IPS-NIHi7 (cell line): ENCODE results near the gene EDA.
"Not testable (repeated sequence)": the region's sequence is repeated elsewhere in the genome, so short reads cannot be mapped to it uniquely, and the experiment has no call there.

ENCODE experiments used
- DNase-seq: peaks from one replicate; pipeline ENCODE4 v3.0.0; 2012; ENCODE audit warnings: mixed read lengths; ENCODE audit errors: extremely low spot score

EDA gene

DNA sequence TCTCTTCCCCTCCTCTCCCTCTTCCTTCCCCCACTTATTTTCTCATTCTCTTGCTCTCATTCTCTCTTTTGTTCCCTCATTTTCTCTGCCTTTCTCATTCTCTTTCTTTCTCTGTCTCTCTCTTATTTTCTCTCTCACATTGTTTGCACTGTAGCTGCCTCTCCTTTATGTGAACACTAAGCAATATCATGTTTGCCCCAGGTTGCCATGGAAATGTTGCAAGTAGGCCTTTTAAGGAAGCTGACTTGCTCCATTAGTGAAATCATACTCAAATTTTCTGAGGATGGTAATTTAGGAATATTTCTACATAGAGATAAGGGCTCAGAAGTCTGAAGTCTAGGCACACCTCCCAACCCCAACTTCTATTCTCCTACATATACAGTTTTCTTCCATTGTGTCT lies 130.1 kb downstream of the EDA start:
- no peak for DNase-seq

DNA sequence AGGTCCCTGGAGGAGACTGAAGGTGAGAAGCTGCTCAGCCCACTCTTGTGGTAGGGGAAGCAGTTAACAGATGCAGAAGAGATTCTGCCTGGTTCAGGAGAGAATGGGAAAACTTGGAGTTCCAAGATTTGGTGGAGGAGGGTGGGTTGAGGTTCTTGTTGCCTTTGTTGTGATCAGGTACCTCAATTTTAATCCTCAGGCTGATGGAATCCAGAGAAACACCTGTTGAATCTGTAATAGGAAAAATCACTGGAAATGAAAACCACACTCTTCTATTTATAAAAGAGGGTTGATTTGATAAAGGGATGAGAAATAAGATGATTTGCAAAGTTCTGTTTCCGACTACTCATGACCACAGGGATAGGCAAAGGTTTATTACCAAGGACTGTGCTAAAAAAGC lies 132.1 kb downstream of the EDA start:
- no peak for DNase-seq

DNA sequence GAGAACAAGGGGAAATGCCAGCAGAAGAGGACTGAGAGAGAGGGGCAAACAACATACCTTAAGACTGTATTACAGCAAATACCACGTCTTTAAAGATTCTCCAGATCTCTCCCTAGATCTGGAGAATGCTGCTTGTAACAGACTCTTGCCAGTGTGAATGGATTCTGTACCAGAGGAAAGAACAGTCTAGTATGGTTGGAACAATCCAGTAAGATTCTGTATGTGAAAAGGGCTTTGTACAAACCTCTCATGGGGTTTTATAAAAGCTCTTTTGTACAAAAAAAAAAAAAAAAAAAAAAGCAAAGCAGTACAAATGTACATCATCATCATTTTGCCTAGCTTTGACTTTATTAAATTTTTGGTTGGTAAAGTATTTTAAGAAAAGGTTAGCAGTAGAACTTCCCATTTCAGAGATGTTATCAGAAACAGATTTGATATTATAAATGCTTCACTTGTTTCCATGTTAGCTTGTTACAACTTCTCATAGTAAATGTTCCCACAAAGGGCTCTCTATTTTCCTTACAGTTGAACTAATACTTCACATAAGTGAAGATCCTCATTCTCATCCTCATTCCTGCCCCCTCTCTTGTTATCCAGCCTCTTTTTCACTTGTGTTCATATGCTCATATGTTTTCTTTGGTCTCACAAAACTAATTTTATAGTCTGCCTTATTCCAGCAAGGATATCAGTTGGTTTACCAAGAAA lies 144.2 kb downstream of the EDA start:
- DNase-seq, result no peak

DNA sequence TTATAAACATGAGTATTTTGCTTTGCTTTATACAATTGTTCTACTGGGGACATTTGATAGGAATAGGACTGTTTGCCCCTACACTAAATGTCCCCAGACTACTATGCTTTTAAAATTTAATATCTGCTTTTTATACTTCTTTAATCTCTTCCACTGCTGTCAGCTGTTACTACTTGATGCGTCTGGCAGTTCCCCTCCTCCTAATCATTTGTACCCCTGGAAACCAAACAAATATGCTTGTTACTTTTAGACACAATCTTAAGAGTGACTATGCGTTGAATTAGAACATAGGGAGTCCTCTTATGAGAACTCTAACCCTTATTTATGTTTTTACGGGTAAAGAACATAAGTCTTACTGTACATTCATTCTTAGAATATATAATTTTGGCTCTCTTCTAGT lies 145.7 kb downstream of the EDA start:
- DNase-seq, result no peak

DNA sequence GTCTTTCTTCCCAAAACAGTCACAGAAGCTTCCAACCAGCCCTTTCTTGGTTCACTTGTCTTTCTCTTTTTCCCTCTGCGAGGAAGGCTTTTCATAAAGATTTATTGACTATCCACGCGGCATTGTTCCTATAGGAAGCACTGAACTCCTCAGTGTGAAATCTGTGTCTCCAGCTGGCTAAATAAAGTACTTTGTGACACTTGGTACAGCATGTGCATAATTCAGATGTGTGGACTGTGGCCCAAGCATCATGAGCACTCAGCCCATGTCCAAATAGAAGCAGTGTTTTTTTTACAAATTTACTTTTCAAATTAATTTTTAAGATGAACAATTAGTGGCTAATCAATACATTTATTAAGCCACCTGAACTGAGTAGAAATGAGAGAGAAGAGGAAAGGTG lies 146.4 kb downstream of the EDA start:
- DNase-seq, result no peak

DNA sequence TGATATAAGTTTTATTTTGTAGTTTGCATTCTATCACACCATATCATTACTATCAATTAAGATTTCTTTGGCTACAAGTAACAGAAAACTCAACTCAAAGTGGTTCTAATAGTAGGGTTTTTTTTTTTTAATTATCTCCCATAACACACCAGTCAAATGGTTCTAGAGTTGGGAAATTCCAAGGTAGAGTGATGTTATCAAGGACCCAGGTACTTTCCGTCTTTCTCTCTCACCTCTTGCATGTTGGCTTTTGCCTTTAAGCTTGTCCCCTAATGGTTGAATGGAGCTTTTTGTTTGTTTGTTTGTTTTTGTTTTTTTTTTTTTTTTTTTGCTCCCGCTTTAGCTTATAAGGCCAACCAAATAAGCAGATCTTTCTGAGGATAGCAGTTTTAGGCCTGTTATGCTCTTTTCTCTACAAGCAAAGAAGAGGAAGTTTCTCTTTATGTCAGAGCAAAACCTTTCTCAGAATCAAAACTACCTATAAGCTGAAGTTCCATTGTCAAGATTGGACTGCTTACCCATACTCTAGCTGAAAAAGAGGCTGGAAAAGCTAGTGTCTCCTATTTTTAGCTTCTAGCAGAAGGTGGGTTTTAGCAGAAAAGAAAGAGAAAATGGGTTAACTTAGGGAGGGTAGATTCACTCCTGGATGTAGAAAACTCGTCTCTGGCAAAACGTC lies 177.5 kb downstream of the EDA start:
- DNase-seq, result no peak

DNA sequence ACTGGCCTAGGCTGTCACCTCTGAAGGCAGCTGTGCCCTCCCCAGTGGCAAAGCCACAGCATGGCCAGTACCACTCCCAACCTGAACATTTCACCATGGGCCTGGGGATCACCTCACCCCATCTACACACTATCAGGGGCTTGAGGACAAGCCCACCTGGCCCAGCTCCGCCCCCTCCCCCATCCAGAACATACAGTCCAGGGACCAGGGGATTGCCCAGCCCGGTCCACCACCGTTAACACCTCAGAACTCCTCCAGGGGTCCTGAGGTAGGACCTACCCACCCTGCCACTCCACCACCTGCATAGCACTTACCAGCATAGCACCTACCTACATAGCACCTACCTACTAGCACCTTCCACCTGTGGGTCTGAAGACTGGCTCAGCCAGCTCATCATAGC lies 179.8 kb downstream of the EDA start:
- no peak for DNase-seq

DNA sequence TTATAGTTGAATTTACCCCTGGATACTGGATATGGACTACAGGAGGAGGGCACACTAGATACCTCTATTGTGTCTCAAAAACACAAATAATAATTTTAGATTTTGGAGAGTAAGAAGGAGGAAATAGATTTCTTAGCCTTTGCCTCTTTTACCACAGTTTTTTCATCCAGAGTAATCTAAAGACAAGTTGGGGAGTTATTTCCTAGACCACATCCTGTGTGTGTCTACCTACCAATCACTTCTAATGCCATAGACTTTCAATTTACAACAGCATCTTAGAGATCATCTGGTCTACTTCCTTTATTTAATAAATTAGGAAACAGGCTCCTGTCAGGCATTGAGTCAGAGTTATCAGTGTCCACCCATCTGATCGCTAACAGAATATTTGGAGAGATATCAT lies 191.5 kb downstream of the EDA start:
- no peak for DNase-seq

DNA sequence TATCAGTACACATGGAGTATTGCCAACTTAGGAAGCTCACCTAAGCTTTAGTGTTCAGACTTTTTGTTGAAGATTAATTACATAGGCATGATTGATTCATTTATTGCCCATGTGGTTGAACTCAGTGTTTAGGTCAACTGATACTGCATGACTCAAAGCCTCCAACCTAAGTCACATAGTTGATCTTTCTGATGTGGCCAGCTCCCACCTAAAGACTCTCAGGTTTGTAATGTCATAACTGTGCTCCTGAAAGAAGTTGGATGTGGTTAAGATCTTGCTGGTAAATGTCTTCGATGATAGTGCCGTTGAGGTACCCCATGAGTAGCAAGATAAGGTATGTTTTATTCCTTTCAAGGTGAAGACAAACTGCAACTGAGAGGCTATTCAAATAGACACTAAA lies 192.5 kb downstream of the EDA start:
- DNase-seq, result no peak

DNA sequence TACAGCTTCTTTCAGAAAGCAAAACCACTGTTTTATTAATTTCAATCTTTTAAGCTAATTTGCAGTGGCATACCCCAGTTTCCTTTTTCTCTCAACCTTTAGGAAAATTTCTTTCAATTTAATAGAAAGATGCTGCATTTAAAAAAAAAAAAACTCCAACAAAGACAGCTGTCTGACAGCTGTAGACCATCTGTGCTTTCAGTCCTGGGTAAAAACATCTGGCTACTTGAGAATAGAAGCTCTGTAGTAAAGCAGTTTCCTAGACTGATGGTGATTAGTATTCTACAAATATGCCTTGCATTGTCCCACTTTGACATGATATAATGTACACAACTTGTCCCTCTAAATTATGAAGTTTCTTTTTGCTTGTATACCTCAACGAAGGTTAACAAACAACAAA lies 197.8 kb downstream of the EDA start:
- no peak for DNase-seq

DNA sequence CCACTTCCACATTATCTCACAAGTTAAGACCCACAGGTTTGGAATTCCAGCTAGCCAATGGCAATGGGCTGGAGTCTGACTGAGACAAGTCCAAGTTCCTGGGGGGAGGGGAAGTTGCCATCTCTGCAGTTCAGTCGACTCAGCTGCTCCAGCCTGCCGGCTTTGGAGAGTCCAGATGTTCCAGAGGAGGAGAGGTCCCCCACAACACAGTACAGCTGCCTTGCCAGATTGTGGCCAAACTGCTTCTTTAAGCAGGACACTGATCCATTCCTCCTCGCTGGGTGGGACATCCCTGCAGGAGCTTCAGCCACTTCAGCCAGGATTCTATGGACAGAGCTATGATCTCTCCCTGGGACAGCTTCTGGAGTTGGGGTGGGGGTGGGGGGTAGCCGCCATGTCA lies 199.2 kb downstream of the EDA start:
- no peak for DNase-seq

DNA sequence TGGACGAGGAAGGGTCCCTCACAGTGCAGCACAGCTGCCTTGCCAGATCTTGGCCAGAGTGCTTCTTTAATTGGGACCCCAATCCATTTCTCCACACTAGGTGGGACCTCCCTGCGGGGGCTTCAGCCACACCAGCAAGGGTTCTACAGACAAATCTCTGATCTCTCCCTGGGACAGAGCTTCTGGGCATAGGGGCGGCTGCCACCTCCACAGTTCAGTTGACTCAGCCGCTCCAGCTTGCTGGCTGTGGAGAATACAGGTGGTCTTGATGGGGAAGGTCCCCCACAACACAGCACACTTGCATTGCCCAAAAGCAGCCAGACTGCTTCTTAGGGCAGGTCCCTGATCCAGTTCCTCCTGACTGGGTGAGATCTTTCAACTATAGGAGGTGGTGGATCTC lies 199.6 kb downstream of the EDA start:
- no peak for DNase-seq

DNA sequence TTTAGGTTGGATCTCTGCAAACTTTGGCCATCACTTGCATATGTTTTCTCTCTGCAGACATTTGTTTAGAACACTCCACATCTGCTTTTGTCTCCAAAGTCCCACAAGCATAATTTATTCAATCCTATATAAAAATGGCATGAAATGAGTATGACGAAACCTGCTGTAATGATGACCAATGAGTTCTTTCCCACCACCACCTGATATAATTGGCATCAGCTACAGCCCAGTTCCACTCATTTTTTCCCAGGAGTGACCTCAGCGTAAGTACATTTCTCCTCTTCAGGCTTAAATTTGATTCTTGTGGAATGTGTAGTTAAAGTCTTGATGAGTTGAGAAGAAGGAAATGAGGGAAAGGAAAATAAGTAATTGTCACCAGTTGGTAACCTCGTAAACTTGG lies 228.7 kb downstream of the EDA start:
- no peak for DNase-seq

DNA sequence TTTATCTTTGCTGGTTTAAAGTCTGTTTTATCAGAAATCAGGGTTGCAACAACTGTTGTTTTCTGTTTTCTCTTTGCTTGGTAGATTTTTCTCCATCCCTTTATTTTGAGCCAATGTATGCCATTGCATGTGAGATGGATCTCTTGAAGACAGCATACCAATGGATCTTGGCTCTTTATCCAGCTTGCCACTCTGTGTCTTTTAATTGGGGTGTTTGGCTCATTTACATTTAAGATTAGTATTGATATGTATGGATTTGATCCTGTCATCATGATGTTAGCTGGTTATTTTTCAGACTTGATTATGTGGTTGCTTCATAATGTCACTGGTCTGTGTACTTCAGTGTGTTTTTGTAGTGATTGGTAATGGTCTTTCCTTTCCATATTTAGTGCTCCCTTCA lies 244.1 kb downstream of the EDA start:
- not testable (repeated sequence) for DNase-seq

DNA sequence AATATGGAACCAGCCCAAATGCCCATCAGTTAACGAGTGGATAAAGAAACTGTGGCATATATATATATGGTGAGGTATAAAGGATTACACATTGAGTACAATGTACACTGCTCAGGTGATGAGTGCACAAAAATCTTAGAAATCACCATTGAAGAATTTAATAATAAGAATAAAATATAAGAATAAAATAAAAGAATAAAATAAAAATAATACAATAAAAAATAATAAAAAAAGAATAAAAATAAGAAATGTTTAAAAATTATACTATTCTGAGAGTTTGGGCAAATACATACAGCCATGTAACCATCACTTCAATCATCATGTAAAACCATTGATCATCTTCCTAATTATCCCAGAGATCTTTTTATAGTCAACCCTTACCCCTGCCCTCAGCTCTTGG lies 260.3 kb downstream of the EDA start:
- no peak for DNase-seq

DNA sequence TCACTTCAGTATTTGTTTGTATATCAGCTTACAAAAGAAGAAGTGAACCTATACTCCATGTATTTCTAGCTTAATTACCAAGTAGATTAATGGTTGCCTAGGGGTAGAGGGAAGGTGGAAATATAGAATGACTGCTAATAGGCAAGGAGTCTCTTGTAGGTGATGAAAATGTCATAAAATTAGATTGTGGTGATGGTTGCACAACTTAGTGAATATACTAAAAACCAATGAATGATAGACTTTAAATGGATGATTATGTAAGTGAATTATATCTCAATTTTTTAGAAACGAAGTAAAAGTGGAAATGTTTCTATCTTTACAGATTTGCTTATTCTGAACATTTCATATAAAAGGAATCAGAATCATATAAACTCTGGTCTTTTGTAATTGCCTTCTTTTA lies 268.3 kb downstream of the EDA start:
- no peak for DNase-seq

DNA sequence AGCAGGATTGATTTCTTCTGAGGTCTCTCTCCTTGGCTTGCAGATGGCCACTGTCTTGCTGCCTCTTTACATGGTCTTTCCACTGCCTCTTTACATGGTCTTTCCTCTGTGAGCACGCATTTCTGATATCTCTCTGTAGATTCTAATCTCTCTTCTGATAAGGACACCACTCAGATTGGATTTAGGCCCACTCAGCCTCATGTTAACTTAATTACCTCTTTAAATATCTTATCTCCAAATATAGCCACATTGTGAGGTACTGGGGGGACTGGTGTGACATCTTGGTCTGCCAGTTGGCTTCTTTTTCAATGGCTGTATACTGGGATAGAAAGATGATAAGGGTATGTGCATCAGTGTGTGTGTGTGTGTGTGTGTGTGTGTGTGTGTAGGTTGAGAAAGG lies 280.1 kb downstream of the EDA start:
- DNase-seq, result no peak

DNA sequence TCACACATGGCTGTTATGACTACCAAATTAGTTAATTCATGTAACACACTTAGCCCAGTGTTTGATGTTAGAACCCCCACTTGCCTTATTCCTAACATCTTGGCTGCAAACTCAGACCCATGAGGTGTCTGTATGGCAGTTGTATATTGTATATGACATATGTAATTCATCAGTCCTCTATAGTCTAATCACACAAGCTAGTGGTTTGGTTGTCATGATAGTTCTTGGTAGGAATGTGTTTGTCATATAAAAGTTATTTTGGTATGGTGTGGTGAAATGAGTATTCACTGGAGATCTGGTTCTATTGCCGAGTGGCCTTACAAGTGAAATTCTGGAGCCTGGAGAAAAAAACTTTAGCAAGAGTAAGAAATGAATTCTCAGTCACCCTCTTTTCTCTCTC lies 284.6 kb downstream of the EDA start:
- no peak for DNase-seq

DNA sequence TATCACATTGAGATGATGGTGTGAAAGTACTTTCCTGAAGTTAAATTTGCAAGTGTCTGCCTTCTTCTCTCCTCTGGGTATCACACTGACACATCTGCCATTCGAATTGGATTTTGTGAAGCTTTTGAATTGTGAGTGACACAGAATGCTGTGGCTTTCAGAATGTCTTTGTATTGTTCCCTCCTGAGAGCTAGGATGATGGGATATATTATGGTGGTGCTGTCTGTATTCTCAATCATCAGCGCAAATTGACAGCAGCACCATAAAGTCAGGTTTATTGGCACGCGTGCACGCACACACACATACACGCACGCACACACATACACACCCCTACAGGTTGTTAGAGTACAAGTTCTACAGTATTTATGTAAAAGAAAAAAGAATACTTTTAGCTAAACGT lies 290.5 kb downstream of the EDA start:
- DNase-seq, result no peak

DNA sequence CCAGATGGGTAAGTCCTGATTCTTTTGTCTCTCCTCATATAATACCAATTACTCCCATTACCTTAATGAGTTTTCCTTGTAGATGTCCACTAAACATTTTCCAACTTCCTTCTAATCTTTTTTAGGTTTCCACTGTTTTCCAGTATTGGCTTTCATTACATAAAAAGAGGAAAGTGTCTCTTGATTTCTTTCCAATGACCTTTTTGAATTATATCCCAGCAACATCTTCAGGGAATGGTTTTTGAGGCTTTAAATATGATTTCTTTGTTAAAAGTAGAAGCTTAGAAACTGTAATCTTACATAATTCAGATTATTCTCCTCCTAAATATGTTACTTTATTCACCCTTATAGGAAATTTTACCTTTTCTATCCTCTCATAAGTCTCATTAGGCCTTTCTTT lies 298.9 kb downstream of the EDA start:
- DNase-seq, result no peak

DNA sequence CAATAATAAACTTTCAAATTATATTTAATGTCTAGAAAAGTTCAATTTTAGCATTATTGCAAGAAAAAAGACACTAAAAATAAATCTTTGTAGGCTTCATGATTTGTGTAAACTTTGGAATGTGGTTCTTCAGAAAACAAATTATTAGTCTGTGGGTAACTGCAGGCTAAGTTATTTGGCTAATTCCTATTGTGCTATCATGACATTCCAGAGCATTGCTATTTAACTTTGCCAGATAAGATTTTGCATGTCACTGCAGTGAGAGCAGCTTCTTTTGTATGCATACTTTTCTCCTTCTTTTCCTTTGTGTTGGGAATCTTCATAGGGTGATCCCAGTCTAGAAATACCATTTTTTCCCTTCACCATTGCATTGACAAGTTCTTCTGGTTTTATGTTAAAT lies 303.8 kb downstream of the EDA start:
- DNase-seq, result peak; percentile 8

DNA sequence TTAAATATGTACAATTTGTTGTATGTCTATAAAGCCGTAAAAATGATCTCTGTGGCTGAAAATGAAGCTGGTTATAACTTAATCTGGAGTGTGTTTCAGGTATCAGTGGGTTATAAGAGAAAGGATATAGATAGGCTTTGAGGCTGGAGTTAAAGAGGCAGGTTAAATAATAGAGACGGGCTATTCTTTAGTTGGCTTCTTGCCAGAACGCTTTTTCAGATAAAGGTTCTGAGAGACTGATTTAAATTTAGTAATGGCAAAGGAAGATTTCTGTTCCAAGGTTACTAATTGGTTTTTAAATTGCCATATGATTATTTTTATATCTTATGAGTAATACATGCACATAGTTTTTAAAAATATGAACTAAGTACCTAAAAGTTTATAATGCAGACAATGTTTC lies 316.4 kb downstream of the EDA start:
- no peak for DNase-seq

DNA sequence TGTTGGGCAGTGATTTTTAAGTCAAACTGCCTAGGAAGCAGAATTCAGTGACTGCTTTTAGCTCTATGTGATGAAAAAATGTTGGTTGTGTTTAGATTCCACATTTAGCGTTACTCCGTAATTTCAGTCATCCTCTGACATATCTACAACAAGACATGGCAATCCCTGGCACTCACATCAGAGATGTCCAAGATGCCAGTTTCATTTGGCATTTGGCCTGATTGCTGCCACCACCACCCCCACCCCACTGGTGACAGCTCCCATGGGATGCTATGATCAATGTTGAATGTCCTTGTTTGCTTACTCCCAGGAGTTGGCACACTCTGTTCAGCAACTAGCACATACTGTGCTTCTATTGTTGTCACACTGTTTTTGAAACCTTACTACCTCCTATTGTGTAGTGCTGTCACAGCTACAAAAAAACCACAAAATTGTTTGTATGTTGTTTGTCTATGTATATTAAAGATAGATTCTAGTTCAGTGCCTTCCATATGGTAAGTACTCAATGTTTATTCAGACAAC lies 332.4 kb downstream of the EDA start:
- no peak for DNase-seq

DNA sequence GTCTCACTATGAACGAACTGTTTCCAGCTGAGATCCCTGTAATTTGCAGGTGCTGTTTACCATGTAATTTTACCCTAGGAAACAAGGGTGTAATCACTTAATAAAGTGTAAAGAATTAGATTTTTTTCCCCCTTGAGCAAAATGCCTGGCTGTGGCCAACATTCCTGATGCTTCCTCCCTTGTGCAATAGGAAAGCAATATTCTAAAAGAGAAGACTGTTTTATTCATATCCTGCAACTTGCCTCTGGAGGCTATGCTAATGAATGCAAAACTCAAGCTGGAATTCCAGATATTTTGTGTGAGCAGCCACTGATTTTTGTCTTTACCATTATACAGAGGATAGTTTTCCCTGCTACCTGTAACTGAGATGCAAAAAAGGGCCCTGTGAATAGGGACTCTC lies 335.8 kb downstream of the EDA start:
- DNase-seq, result no peak
